ENCODE results near the gene TCF7L1. TPM values are rescaled to one million over a fixed set of nuclear protein-coding genes. Genes with fewer than 3 reads are reported as not detected.

Gene TCF7L1
- total and polyA plus RNA-seq, 2 donors (not counting 3 experiments of a cell fraction or from before 2014, with no cell fraction given): 9.6 to 17.4 TPM

- H3K4me2 ChIP-seq (ENCODE audit: insufficient read depth, low read length): no peak overlapping the region
- intact Hi-C loops (cut with micrococcal nuclease) (no loop called here), dilution Hi-C loops (cut with MboI; ENCODE audit: extremely low pct_ligation_motif_present, low sequenced_read_pairs) (no loop called here)
- no peak overlapping the region for H3K9ac ChIP-seq (replicated peaks; ENCODE audit: extremely low read depth, insufficient read depth, low read length)
- H4K20me1 ChIP-seq (replicated peaks; ENCODE audit: control insufficient read depth, extremely low read depth, insufficient read depth, low read length): no peaks in the 10 kb centered on the region
- no TSS peak for BruUV-seq (replicated peaks)
- ChIA-PET CTCF (no interaction called here), POLR2A (no interaction called here)
- H3K9me3 ChIP-seq (replicated peaks; ENCODE audit: control insufficient read depth, insufficient read depth, low read length): no peaks in the 10 kb centered on the region
- H3K9me1 ChIP-seq (replicated peaks; ENCODE audit: control insufficient read depth, extremely low read depth, insufficient read depth, low read length): no peaks in the 10 kb centered on the region
- TF ChIP-seq MYC (IDR thresholded peaks at IDR 0.05; ENCODE audit: low read depth, low read length): no peak
- no peak for TF ChIP-seq MAX (IDR thresholded peaks at IDR 0.05; ENCODE audit: insufficient read depth, insufficient read length)
- TF ChIP-seq GATA2 (IDR thresholded peaks at IDR 0.05; ENCODE audit: insufficient read depth, insufficient read length, low read depth, low read length): no peak
- no peak for TF ChIP-seq JUN (IDR thresholded peaks at IDR 0.05; ENCODE audit: borderline replicate concordance, insufficient read depth, insufficient read length, low read depth)
- TF ChIP-seq, protein P1, sequence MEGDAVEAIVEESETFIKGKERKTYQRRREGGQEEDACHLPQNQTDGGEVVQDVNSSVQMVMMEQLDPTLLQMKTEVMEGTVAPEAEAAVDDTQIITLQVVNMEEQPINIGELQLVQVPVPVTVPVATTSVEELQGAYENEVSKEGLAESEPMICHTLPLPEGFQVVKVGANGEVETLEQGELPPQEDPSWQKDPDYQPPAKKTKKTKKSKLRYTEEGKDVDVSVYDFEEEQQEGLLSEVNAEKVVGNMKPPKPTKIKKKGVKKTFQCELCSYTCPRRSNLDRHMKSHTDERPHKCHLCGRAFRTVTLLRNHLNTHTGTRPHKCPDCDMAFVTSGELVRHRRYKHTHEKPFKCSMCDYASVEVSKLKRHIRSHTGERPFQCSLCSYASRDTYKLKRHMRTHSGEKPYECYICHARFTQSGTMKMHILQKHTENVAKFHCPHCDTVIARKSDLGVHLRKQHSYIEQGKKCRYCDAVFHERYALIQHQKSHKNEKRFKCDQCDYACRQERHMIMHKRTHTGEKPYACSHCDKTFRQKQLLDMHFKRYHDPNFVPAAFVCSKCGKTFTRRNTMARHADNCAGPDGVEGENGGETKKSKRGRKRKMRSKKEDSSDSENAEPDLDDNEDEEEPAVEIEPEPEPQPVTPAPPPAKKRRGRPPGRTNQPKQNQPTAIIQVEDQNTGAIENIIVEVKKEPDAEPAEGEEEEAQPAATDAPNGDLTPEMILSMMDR (IDR thresholded peaks at IDR 0.05; ENCODE audit: extremely low read depth in 1 of 2, insufficient read depth in 1 of 2, low read depth in 1 of 2, low read length in 2 of 2): no peak
- no peak for TF ChIP-seq POLR2A (IDR thresholded peaks at IDR 0.05; ENCODE audit: low read depth, low read length)
- TF ChIP-seq POLR2AphosphoS5 (IDR thresholded peaks at IDR 0.05; ENCODE audit: insufficient read depth, low read depth, low read length): no peak
- TF ChIP-seq EZH2 (IDR thresholded peaks at IDR 0.05; ENCODE audit: borderline replicate concordance, low read depth, low read length, severe bottlenecking): no peak
- TF ChIP-seq FOS (IDR thresholded peaks at IDR 0.05; ENCODE audit: borderline replicate concordance, insufficient read depth, low read length): no peak
- no peak for DNase-seq (ENCODE audit: low read depth, low spot score)
- peaks cover 0 to 3% of the 10 kb centered on the region in 2 experiments for H3K27me3 ChIP-seq (ENCODE audit: control insufficient read depth in 2 of 2, insufficient read depth in 2 of 2, low read length in 2 of 2)
- no peaks in the 10 kb centered on the region for H3K36me3 ChIP-seq (ENCODE audit: control insufficient read depth in 2 of 2, extremely low read depth in 1 of 2, insufficient read depth in 2 of 2, low read length in 2 of 2)
- peaks cover 13% of the 10 kb centered on the region for H3K4me1 ChIP-seq (ENCODE audit: control insufficient read depth, extremely low read depth, insufficient read depth, low read length)
- no peak overlapping the region for H3K4me3 ChIP-seq (replicated peaks in 1 of 3; ENCODE audit: insufficient read depth in 1 of 3, low read depth in 1 of 3, low read length in 3 of 3)
- H3K79me2 ChIP-seq (ENCODE audit: control insufficient read depth, insufficient read depth, low read length): peaks cover 2% of the 10 kb centered on the region
- no peak for FAIRE-seq
- H2AFZ ChIP-seq (ENCODE audit: low read depth, low read length): no peak overlapping the region
- no peak overlapping the region for H3K27ac ChIP-seq (ENCODE audit: insufficient read depth, low read depth, low read length)
Observed at GRCh38 chr2:85135660-85135914, 2.4 kb downstream of the TCF7L1 start.

All from endothelial cell of umbilical vein (primary cell).